GM18505 (cell line): Measurements from ENCODE around the gene STMN3.
"Not testable (repeated sequence)": the region's sequence is repeated elsewhere in the genome, so short reads cannot be mapped to it uniquely, and the experiment has no call there.

Experiments
- ATAC-seq: cut with Tn5 transposase; IDR thresholded peaks from one replicate; pipeline ENCODE4 v1.9.1; 2021; ENCODE audit not compliant: unreplicated experiment
- POLR2A ChIP-seq: IDR thresholded peaks from 4 replicates; pipeline ENCODE4 v1.6.1; 2011; ENCODE audit warnings: borderline replicate concordance; ENCODE audit not compliant: insufficient read depth, insufficient read length; ENCODE audit errors: extremely low read depth

STMN3 gene

GRCh38 chr20:63648895-63649589, 4.2 kb downstream of the STMN3 start:
- no peak for TF ChIP-seq POLR2A
- no peak for ATAC-seq

DNA sequence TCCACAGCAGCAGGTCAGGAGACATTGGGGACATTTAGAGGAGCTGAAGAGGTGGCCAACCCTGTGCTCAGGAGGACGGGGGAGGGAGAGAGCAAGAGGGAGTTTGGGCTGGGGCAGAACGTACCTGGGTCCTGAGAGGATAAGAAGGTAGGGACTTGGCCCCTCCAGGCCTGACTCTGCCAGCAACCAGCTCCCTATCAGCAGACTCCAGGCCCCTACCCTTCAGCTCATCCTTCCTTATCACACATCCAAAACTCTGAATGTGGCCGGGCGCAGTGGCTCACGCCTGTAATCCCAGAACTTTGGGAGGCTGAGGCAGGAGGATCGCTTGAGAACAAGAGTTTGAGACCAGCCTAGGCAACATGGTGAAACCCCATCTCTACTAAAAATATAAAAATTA, 5.0 kb downstream of the STMN3 start:
- no peak for ATAC-seq
- no peak for TF ChIP-seq POLR2A

- ATAC-seq, result no peak
- TF ChIP-seq POLR2A, result no peak
Measured at GRCh38 chr20:63645218-63645617, 8.0 kb downstream of the STMN3 start.

GRCh38 chr20:63643946-63644345, 9.3 kb downstream of the STMN3 start:
- no peak for TF ChIP-seq POLR2A
- ATAC-seq, result no peak

GRCh38 chr20:63643499-63643898, 9.7 kb downstream of the STMN3 start:
- ATAC-seq, result no peak
- no peak for TF ChIP-seq POLR2A

DNA sequence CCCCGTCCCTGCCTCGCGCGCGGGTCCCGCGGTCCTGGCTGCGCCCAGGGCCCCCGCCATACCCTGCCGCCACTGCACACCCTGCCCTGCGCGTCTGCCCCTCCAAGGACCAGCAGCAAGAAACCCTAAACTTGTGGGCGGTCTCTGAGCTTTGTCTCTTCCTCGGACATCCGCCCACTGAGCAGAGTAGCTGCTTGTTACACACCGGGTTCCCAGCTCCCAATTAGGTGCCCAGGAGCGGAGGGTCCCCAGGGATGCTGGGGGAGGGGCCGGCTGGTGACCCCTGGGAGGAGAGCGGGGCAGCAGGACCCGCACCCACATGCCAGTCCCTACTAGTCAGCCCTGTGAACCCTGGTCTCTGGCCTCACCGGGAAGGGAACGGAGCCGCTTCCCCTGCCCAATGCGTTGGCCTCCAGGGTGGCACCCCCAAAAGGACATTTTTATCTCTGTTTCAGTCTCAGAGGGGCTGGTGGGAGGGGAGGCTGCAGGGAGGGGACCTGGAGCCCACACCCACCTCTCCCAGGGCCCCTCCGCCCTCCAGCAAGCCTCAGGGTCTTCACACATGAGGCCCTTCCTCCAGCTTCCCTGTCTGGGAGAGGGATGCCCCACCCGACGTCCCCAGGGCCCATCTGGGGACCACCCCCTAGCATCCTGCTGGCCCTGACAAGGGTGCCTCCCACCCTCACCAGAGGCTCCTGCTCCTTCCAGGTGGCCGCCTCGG, 10.5 kb downstream of the STMN3 start:
- no peak for TF ChIP-seq POLR2A
- ATAC-seq, result no peak

GRCh38 chr20:63641792-63642523, 11.3 kb downstream of the STMN3 start:
- peak; percentile 61 for ATAC-seq
- no peak for TF ChIP-seq POLR2A

DNA sequence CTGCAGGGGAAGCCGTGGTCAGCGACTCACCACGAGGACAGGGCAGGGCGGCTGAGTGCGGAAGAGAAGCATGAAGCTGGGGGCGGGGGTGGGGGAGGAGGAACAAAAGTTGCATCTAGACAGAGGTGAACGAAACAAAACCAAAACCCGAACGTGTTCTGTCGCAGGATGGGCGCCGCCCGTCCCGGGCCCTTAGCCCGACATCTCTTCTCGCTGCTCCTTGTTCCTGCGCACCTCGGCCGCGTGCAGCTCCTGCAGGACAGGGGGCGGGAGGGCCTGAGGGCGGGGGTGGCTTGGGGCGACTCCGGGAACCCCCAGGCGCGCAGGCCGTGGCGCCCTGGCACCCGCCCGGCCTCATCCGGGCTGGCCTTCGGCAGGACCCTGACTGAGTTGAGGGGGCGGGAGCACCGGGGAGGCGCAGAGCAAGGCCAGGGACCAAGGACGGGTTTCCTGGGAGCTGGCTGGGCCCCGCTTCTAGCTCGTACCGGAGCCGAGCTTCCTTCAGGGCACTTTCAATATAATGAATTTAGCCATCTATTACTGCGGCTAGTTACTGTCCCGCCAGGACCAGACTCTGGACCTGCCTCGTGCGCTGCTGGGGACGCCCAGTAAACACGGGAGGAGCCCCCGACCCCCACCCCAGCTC, 12.0 kb downstream of the STMN3 start:
- peak; percentile 18 for ATAC-seq
- TF ChIP-seq POLR2A, result no peak

DNA sequence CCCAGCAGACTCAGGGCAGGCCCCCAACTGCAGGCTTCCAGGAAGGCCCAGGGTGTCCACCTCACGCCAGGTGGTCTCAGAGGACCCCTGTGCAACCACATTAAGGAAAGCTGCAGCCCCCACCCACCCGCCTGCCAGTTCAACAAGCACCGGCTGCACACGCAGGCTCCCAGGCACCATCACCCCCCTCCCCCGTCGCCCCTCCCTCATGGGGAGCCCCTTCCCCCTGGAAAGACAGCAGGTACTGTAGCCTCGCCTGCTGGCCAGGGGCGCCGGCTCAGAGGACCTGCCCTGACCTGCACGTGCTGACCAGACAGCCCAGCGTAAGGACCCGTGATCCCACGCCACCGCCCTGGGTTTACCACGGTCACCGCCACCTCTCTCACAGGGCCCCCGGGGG, 12.5 kb downstream of the STMN3 start:
- not testable (repeated sequence) for ATAC-seq

DNA sequence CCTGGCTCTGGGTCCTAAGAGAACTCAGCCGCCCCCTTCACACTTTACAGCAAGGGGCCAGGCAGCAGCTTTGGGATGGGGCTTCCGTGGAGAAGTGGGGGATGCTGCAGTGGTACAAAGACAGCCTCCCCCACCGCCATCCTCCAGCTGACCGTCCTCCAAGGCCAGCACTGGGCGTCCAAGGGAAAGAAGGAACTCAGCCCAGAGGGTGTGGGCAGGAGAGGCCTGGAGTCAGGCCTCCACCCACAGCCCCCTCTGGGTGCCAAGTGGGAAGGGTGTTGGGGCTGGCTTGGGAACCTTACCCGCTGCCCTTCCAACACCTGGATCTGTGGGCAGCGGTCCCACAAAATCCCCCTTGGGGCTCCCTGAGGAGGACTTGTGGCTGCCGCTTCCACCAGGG, 13.1 kb downstream of the STMN3 start:
- TF ChIP-seq POLR2A, result no peak
- no peak for ATAC-seq

GRCh38 chr20:63639093-63639975, 13.9 kb downstream of the STMN3 start:
- peak; percentile 53 for TF ChIP-seq POLR2A
- no peak for ATAC-seq

DNA sequence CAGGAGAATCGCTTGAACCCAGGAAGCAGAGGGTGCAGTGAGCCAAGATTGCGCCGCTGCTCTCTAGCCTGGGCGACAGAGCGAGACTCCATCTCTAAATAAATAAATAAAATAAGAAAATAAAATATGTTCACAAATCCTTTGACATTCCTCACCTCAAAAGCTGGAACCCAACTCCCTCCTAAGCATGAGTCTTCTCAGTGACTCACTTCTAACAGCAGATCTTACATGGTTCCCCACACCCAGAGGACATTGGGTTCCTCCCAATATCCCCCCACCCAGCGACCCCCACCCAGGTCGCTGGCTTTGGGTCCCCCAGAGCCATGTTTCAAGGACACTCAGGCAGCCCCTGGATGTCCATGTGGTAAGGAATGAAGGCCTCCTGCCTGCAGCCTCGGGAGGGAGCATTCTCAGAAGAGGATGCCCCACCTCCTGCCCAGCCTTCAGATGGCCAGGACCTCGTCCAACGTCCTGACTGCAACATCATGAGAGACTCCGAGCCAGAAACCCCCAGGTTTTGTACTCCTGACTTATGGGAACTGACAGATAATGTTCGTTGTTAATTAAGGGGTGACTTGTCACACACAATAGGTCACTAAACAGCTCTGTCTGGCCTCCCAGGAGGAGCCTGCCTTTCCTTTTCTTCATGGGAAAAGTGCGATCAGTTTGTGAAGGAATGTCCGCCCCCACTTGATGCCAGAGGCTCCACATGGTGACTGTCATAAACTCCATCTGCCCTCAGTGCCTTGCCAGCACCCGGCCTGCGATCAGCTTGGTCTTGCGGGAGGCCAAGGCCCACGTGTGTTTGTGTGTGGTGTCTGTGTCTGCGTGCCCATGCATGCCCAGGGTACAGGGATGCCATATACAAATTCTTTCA, 16.2 kb downstream of the STMN3 start:
- no peak for TF ChIP-seq POLR2A
- no peak for ATAC-seq

GRCh38 chr20:63635431-63636141, 17.6 kb downstream of the STMN3 start:
- ATAC-seq, result no peak
- TF ChIP-seq POLR2A, result no peak
